ENCODE results near the gene PRRC2B.

The PRRC2B gene

DNA sequence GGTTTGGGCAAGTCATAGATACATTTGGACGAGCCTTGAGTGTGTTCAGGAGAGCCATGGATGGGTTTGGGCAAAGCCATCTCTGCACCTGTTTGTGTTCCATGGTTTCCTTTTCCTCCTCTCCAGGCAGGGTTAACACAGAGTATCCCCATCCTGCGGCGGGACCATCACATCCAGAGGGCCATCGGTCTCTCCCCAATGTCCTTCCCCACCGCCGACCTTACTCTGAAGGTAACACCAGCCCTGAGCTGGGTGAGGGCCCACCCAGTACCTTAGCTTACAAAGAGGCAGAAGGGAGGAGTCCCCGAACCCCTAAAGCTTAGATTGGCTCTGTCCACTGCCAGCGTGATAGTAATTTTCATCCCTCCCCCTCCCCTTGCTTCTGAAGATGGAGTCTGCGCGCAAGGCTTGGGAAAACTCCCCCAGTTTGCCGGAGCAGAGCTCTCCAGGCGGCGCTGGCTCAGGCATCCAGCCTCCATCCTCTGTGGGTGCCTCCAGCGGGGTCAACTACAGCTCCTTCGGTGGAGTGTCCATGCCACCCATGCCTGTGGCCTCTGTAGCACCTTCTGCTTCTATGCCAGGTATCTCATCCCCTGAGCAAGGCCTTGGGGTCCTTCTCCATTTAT, 90.8 kb downstream of the PRRC2B start:
- no peak for DNase-seq

GRCh38 chr9:131485206-131485605, 91.3 kb downstream of the PRRC2B start:
- no peak for DNase-seq

DNA sequence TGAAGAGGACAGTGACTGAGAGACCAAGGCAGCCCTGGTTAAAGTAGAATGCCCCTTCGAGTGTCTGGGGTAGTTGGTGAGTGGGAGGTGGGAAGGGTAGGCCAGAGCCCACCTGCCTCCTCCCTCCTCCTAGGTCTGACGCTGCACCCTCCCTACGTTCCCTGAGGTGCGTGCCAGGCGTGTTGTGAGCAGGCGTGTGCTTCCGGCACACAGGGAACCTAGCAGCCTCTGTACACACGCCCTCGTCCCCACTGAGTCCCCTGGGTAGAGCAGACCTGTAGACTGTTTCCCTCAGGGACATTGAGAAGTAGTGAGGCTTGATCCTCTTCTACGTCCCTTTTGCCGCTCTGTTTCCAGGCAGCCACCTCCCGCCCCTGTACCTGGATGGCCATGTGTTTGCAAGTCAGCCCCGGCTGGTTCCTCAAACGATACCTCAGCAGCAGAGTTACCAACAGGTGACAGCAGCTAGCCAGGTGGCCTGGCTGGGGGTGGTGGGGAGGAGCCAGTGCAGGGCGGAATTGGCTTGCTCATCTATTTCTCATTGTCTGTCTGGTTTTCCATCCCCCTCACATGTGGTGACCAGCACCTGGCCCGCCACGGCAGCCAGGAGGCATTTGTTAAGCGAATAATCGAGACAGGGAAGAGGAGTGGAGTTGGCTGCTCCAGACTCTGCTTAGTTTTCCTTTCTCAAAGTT, 92.0 kb downstream of the PRRC2B start:
- no peak for DNase-seq

DNA sequence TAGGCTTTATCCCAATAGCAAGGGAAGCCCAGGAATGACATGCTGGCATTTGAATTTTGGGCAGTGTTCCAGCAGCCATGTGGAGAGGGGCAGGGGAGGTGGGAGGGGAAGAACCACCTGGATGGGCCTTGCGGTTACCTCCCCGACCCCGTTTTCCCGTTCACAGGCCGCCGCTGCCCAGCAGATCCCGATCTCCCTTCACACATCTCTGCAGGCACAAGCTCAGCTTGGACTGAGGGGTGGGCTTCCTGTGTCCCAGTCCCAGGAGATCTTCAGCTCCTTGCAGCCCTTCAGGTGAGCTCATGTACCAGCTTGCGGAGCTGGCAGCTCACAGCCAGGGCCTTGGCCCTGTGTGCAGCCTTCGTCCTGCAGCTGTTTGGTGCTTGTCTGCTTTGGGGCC, 93.1 kb downstream of the PRRC2B start:
- DNase-seq, result no peak

GRCh38 chr9:131487621-131488031, 93.7 kb downstream of the PRRC2B start:
- DNase-seq, result no peak

DNA sequence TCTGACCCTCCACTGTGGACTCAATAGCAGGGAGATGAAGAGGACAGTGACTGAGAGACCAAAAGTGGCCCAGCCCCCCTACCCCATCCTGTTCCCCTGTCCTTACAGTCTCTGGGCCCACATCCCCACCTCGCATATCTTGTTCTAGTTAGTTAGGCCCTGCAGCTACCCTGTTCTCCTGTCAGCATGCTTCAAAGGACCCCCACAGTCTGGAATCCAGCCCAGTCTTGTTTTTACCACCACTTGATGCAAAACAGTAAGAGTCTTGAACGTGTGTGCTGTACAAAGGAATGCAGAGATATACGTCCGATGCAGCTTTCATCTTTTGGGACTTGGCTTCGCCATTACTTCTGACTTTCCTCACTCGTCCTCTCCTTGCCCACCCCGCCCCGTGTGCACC, 96.6 kb downstream of the PRRC2B start:
- DNase-seq, result no peak

GRCh38 chr9:131491001-131491710, 97.3 kb downstream of the PRRC2B start:
- DNase-seq, result peak in 16 of 56 donors; percentile 16 to 72 (median 32)

- no peak for DNase-seq
Measured at GRCh38 chr9:131492070-131492469, 98.2 kb downstream of the PRRC2B start.

DNA sequence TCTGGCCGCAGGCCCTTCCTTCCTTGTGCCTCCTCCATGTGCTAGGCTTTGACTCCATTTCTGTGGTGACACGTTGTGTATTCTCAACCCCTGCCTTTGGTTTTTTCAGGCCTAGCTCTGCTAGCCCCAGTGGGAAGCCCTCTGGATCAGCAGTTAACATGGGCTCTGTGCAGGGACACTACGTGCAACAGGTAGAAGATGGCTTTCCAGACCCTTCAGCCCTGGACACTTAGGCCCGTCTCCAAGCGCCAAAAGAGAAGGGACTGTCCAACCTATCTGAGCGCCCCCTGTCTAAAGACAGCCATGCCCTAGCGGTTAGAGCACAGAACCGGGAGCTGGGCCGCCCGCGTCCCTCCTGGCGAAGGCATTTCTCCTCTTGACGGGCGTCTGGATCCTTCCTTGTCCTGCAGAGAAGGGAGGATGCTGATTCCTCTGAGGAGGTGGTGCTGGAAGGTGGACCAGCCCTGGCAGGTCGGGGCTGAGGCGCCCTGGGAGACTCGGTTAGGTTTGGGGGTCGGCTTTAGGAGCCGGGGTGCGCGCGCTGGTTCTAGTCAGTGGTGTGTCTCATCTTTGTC, 100.5 kb downstream of the PRRC2B start:
- no peak for DNase-seq

GRCh38 chr9:131495785-131496184, 101.9 kb downstream of the PRRC2B start:
- no peak for DNase-seq

DNA sequence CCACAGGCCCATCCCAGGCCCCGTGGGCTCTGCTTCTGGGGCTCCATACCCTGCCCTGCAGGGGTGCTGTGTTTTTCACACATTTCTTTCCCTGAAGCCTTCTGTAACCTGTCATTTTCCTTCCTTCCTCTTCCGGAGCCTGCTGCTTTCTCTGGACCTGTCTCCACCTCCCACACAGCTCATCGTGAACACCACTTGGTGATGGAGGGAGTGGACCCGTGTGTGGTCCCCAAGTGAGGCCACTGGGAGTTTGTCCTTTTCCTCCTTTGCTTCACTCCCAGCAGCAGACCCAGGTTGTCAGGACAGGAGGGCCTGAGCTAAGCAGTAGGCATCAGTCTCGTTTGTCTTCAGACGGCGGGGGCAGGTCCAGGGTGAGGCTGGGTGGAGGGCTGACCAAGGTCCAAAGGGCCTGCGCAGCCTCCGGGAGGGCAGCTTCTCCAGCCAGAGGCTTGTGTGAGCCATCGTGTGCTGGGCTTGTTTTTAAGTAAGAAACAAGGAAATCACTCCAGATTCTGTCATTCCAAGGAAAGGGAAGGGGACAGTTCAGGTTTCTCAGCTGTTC, 103.0 kb downstream of the PRRC2B start:
- no peak for DNase-seq

GRCh38 chr9:131499254-131499767, 105.4 kb downstream of the PRRC2B start:
- no peak for DNase-seq

GRCh38 chr9:131500377-131500776, 106.5 kb downstream of the PRRC2B start:
- peak in 11 of 56 donors; percentile 16 to 57 (median 27) for DNase-seq

GRCh38 chr9:131500939-131501541, 107.2 kb downstream of the PRRC2B start:
- no peak for DNase-seq

GRCh38 chr9:131502781-131503625, 109.1 kb downstream of the PRRC2B start, which contains the start of gene POMT1:
Gene POMT1, plus strand, starts transcription at chr9:131502918. Its CDS starts 1,301 bp downstream, at chr9:131504219.
- DNase-seq, result peak; percentile 26 to 91 (median 76)

GRCh38 chr9:131503626-131504465, 110.0 kb downstream of the PRRC2B start:
- peak in 1 of 56 donors; percentile 46 for DNase-seq

DNA sequence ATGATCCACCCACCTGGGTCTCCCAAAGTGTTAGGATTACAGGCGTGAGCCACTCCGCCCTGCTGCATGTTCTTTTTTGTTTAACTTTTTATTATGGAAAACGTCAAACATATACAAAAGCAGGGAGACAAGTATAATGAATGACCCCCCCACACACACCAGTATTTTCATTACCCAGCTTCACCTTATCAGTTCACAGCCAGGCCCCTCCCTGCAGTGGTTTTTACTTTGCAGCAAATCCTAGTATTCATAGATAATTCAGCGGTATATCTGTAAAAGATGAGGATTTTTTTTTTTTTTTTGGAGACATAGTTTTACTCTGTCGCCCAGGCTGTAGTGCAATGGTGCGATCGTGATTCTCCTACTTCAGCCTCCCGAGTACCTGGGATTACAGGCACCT, 111.1 kb downstream of the PRRC2B start:
- no peak for DNase-seq

DNA sequence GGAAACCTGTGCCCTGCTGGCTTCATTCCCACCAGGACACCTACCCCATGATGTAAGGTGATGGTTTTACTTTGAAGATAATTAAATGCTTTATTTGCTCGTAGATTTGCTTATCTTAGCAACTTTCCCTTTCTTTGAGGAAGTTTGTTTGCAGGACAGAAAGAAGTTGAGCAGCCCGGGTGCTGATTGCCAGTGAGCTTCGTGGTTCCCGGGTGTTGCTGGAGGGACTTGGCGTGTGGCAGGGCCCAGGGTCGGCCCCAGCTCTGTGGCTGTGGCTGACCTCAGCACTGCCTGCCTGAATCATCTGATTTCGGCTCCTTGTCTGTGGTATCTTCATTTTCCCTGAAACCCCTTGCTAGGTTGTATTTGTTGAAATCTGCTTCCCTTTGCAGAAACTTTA, 117.5 kb downstream of the PRRC2B start:
- DNase-seq, result no peak

DNA sequence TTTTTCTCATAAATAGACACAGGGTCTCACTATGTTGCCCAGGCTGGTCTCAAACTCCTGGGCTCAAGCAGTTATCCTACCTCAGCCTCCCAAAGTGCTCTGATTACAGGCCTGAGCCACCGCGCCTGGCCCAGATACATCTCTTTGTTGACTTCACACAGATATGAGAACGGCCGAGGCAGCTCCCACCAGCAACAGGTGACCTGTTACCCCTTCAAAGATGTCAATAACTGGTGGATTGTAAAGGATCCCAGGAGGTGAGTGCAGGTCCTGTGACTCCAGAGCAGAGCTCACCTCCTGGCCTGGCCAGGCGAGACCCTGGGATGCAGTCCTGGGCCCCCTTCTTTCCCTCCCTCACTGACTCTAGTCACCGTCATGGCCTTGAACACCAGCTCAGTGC, 118.0 kb downstream of the PRRC2B start:
- DNase-seq, result no peak

All from amygdala (tissue), 56 donors.